Mesendoderm (in vitro differentiated cells): ENCODE data around the gene CERS6.

Experiments
- DNase-seq: peaks from one replicate; pipeline ENCODE4 v3.0.0; 2013
- H2AK5ac ChIP-seq: 2 replicates; pipeline ENCODE4 v1.6.1; 2013; ENCODE audit warnings: low read length, inconsistent platforms
- H2BK120ac ChIP-seq: 2 replicates; pipeline ENCODE4 v1.6.1; 2013; ENCODE audit warnings: low read depth, mild to moderate bottlenecking, low read length, moderate library complexity, mixed read lengths
- H2BK15ac ChIP-seq: replicated peaks from 2 replicates; pipeline ENCODE4 v1.6.1; 2013; ENCODE audit warnings: low read depth, mild to moderate bottlenecking, moderate library complexity
- H2BK5ac ChIP-seq: 2 replicates; pipeline ENCODE4 v1.6.1; 2013; ENCODE audit warnings: low read length, inconsistent platforms
- H3K18ac ChIP-seq: 2 replicates; pipeline ENCODE4 v1.6.1; 2013; ENCODE audit warnings: mild to moderate bottlenecking, low read length, mixed read lengths
- H3K23ac ChIP-seq: one replicate; pipeline ENCODE4 v1.6.1; 2013; ENCODE audit warnings: low read length
- H3K27ac ChIP-seq: 2 replicates; pipeline ENCODE4 v1.5.1; 2013; ENCODE audit warnings: low read depth, mild to moderate bottlenecking, inconsistent platforms, low read length, moderate library complexity
- H3K27me3 ChIP-seq: 2 replicates; pipeline ENCODE4 v1.6.1; 2013; ENCODE audit warnings: low read length, control low read depth, mild to moderate bottlenecking, inconsistent platforms; ENCODE audit not compliant: insufficient read depth, poor library complexity
- H3K36me3 ChIP-seq: 2 replicates; pipeline ENCODE4 v1.6.1; 2013; ENCODE audit warnings: low read length, inconsistent platforms; ENCODE audit not compliant: control insufficient read depth, insufficient read depth
- H3K4ac ChIP-seq: one replicate; pipeline ENCODE4 v1.6.1; 2013; ENCODE audit warnings: low read depth, mild to moderate bottlenecking, low read length, moderate library complexity
- H3K4me1 ChIP-seq: 2 replicates; pipeline ENCODE4 v1.6.1; 2013; ENCODE audit warnings: low read depth, low read length, inconsistent platforms; ENCODE audit not compliant: control insufficient read depth
- H3K4me2 ChIP-seq: 2 replicates; pipeline ENCODE4 v1.6.1; 2013; ENCODE audit warnings: low read length
- H3K4me3 ChIP-seq: 2 replicates; pipeline ENCODE4 v1.5.1; 2013; ENCODE audit warnings: mild to moderate bottlenecking, low read length
- H3K56ac ChIP-seq: one replicate; pipeline ENCODE4 v1.6.1; 2013; ENCODE audit warnings: low read length
- H3K79me1 ChIP-seq: 2 replicates; pipeline ENCODE4 v1.6.1; 2013; ENCODE audit warnings: low read length, inconsistent platforms
- H3K79me2 ChIP-seq: 2 replicates; pipeline ENCODE4 v1.6.1; 2013; ENCODE audit warnings: mild to moderate bottlenecking, low read length; ENCODE audit not compliant: control insufficient read depth, insufficient read depth
- H3K9ac ChIP-seq: 2 replicates; pipeline ENCODE4 v1.6.1; 2013; ENCODE audit warnings: low read length, inconsistent platforms
- H4K5ac ChIP-seq: one replicate; pipeline ENCODE4 v1.6.1; 2013; ENCODE audit warnings: low read length
- H4K8ac ChIP-seq: one replicate; pipeline ENCODE4 v1.6.1; 2013; ENCODE audit warnings: low read depth, mild to moderate bottlenecking, control low read depth, low read length, moderate library complexity
- WGBS: extraction: QIAGEN DNeasy Blood & Tissue Kit; methylation state at CpG from one replicate; pipeline ENCODE4 v1.1.7; 2013; ENCODE audit warnings: low lambda C conversion rate, missing lambda C conversion rate; ENCODE audit not compliant: insufficient coverage; ENCODE audit errors: extremely low coverage; 5-methylcytosine and 5-hydroxymethylcytosine counted together

CERS6 gene

DNA sequence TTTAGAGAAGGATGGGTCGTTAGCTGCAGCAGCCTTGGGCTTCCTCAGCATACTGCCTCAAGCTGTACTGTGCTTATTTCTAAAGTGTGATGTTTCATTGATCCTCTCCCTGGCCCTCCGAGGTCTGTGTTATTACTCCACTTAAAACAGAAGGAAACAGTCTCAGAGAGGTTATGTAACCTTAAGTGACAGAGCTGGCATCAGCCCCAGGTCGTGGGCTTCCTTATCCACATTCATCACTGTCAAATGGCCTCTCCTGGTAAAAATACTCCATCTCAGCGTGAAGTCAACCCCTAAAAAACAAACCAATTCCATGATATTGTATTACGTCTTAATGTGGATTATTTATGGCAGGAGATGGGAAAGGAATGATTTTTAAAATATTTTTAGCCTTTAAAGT lies 193.0 kb downstream of the CERS6 start:
- no peak overlapping the region for H3K23ac ChIP-seq
- peak overlapping the region; percentile 61 for H3K18ac ChIP-seq
- no peak overlapping the region for H2BK15ac ChIP-seq
- H4K5ac ChIP-seq, result no peak overlapping the region
- no peak overlapping the region for H2AK5ac ChIP-seq
- H3K4me1 ChIP-seq, result peaks cover 4% of the 10 kb centered on the region
- H3K4me2 ChIP-seq, result no peak overlapping the region
- no peak overlapping the region for H2BK5ac ChIP-seq
- H3K79me2 ChIP-seq, result no peaks in the 10 kb centered on the region
- H3K27ac ChIP-seq, result no peak overlapping the region
- no peak overlapping the region for H2BK120ac ChIP-seq
- DNase-seq, result no peak
- H3K36me3 ChIP-seq, result no peaks in the 10 kb centered on the region
- H3K4ac ChIP-seq, result no peak overlapping the region
- H3K4me3 ChIP-seq, result no peak overlapping the region
- H3K56ac ChIP-seq, result no peak overlapping the region
- no peak overlapping the region for H4K8ac ChIP-seq
- peaks cover 4% of the 10 kb centered on the region for H3K79me1 ChIP-seq
- no peaks in the 10 kb centered on the region for H3K27me3 ChIP-seq
- no CpG with 5 or more reads among the region's 5 CpGs for WGBS
- no peak overlapping the region for H3K9ac ChIP-seq

DNA sequence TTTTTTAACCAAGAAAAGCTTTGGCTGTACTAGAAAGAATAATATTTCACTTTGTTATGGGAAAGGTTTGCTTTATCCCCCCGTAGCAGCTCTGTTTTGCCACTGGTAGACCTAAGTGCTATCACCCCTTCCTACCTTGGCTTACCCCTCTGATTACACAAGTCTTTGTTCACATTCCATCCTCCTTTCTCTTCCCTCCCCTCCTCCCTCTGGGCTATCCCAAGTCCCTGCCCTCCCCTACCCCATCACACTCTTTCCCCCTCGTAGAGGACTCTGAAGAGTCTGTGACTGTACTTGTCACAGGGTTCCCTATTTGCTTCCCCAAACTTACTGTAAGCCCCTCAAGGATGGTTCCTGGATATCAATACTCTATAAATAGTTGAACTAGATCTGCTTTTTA lies 193.5 kb downstream of the CERS6 start:
- H3K79me2 ChIP-seq, result no peaks in the 10 kb centered on the region
- H2BK5ac ChIP-seq, result no peak overlapping the region
- H4K5ac ChIP-seq, result no peak overlapping the region
- no peaks in the 10 kb centered on the region for H3K36me3 ChIP-seq
- no peak overlapping the region for H3K4me2 ChIP-seq
- H3K56ac ChIP-seq, result no peak overlapping the region
- no peak overlapping the region for H2AK5ac ChIP-seq
- H3K4me1 ChIP-seq, result peaks cover 4% of the 10 kb centered on the region
- no peak overlapping the region for H2BK120ac ChIP-seq
- no CpG with 5 or more reads among the region's 2 CpGs for WGBS
- no peak overlapping the region for H3K4me3 ChIP-seq
- no peak overlapping the region for H3K23ac ChIP-seq
- no peak overlapping the region for H3K4ac ChIP-seq
- no peak overlapping the region for H3K18ac ChIP-seq
- H2BK15ac ChIP-seq, result no peak overlapping the region
- no peaks in the 10 kb centered on the region for H3K27me3 ChIP-seq
- H4K8ac ChIP-seq, result peak overlapping the region; percentile 86
- no peak overlapping the region for H3K9ac ChIP-seq
- peak; percentile 63 for DNase-seq
- no peak overlapping the region for H3K27ac ChIP-seq
- peaks cover 2% of the 10 kb centered on the region for H3K79me1 ChIP-seq

DNA sequence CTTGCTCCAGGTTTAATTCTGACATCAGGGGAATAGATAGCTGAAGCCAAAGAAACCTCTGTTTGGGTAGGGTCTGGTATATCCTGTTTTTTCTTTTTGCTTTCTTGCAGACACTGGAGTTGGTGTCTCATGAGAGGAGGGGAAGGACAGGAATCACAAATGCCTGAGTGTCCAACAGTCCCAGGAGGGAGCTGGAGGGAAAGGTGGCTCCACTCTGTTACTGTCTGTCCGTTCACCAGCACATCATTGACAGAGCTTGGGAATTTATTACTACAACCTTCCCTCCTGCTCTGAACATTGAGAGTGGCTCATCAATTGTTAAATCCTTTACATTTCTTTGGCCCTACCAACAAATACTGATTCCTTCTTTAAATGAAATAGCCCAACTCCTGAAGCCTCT lies 194.1 kb downstream of the CERS6 start:
- Histone ChIP-seq H3K9ac (no peak overlapping the region), H3K4me3 (no peak overlapping the region), H3K23ac (no peak overlapping the region), H4K5ac (no peak overlapping the region), H3K18ac (no peak overlapping the region), H3K27ac (no peak overlapping the region), H2BK120ac (no peak overlapping the region), H2BK5ac (no peak overlapping the region), H3K4me1 (peaks cover 4% of the 10 kb centered on the region), H4K8ac (no peak overlapping the region), H3K36me3 (no peaks in the 10 kb centered on the region), H3K4ac (no peak overlapping the region), H3K79me2 (no peaks in the 10 kb centered on the region), H3K4me2 (no peak overlapping the region), H3K56ac (peak overlapping the region; percentile 38), H3K79me1 (peaks cover 2% of the 10 kb centered on the region), H2AK5ac (no peak overlapping the region), H2BK15ac (no peak overlapping the region), H3K27me3 (no peaks in the 10 kb centered on the region)
- no peak for DNase-seq
- no CpG with 5 or more reads among the region's 1 CpG for WGBS

DNA sequence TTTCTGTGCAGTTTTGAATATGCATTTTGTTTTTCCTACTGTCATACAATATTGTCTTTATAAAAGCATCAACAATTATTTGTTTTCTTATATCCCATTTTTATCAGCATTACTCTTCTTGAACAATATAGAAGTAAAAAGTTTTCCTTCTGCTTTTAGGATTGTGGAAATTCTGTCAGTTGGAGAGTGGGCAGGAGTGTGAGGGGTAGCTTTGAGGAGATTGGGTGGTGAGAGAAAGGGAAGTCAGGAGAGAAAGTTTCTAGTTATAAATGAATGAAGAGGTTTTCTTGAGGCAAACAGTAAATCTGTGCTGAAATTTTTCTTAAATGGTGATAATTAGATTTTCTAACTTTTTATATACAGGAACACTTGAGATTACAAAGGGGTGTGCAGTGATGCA lies 194.7 kb downstream of the CERS6 start:
- no peak overlapping the region for H4K5ac ChIP-seq
- peaks cover 2% of the 10 kb centered on the region for H3K79me1 ChIP-seq
- H2AK5ac ChIP-seq, result no peak overlapping the region
- no peak overlapping the region for H3K4ac ChIP-seq
- no peak overlapping the region for H2BK15ac ChIP-seq
- no peak for DNase-seq
- no peak overlapping the region for H2BK5ac ChIP-seq
- no peak overlapping the region for H2BK120ac ChIP-seq
- H3K36me3 ChIP-seq, result no peaks in the 10 kb centered on the region
- peaks cover 4% of the 10 kb centered on the region for H3K4me1 ChIP-seq
- H3K23ac ChIP-seq, result no peak overlapping the region
- no peak overlapping the region for H3K27ac ChIP-seq
- H3K9ac ChIP-seq, result no peak overlapping the region
- no peak overlapping the region for H3K4me3 ChIP-seq
- H3K18ac ChIP-seq, result no peak overlapping the region
- no peaks in the 10 kb centered on the region for H3K27me3 ChIP-seq
- no peak overlapping the region for H3K4me2 ChIP-seq
- H3K79me2 ChIP-seq, result no peaks in the 10 kb centered on the region
- H4K8ac ChIP-seq, result no peak overlapping the region
- no peak overlapping the region for H3K56ac ChIP-seq

DNA sequence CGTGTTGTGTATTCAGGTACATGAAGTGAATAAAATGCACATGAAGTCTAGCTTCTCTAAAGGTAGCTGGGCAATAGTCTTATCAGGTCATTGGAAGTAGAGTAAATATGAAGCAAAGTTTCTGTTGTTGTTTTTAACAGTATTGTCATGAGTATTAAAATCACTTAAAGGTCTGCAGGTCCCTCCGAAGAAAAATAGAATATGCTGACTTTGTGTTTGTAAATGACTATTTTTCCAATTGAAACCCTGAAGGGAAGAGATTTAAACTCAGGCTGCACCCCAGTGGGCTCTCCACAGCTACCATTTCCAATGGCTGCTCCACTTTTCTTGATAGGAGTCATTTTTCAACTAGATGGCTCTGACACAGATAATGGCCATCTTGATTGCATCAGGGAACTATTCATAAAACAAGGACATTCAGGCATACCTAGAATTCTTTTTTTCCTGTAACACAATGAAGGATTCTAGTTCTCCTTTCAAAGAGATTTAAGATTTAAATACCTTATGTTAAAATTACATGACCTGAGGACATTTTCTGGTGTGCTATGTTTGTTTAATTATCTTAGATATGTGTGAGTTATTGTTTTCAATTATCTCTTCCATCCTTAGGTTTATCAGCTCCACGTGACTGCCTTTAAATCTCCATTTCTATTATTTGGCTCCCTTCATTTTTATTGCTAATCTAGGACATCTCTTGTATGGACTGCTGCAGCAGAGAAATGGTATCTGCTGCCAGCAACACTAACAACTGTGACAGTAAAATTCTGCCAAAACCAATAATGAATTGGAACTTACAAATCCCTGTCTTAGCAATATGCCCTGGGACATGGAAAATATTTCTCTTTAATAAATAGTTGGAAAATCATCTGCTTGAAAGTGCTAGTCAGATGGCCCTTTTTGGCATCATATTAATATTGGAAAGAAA lies 197.2 kb downstream of the CERS6 start:
- Histone ChIP-seq H3K36me3 (no peaks in the 10 kb centered on the region), H3K79me1 (no peaks in the 10 kb centered on the region), H3K4me3 (no peak overlapping the region), H3K9ac (no peak overlapping the region), H3K56ac (no peak overlapping the region), H4K5ac (no peak overlapping the region), H2BK15ac (no peak overlapping the region), H3K18ac (no peak overlapping the region), H3K4me2 (no peak overlapping the region), H3K27ac (no peak overlapping the region), H3K79me2 (no peaks in the 10 kb centered on the region), H3K23ac (no peak overlapping the region), H2BK5ac (no peak overlapping the region), H2AK5ac (no peak overlapping the region), H3K4me1 (peaks cover 4% of the 10 kb centered on the region), H2BK120ac (no peak overlapping the region), H3K4ac (peak overlapping the region; percentile 36), H3K27me3 (no peaks in the 10 kb centered on the region), H4K8ac (no peak overlapping the region)
- WGBS, result no CpG with 5 or more reads among the region's 3 CpGs
- DNase-seq, result peak; percentile 62

DNA sequence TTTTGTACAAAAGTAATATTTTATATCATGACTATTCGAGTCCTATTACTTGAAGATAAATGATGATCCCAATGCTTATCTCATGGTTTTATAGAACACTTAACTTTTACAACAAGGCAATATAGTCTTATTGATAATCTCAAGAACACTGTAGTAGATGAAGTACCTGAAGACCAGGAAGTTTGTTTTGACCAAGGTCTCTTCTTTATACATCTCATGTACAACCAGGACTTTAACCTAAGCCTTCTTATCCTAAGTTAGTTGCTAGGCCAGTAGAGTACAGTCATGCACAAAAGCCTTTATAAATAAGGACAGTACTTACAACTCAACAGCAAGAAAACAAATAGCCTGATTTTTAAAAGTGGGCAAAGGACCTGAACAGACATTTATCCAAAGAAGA lies 198.6 kb downstream of the CERS6 start:
- Histone ChIP-seq H2BK15ac (no peak overlapping the region), H3K23ac (no peak overlapping the region), H3K79me1 (no peaks in the 10 kb centered on the region), H4K5ac (no peak overlapping the region), H3K56ac (no peak overlapping the region), H3K36me3 (no peaks in the 10 kb centered on the region), H2BK5ac (no peak overlapping the region), H3K4me3 (no peak overlapping the region), H3K79me2 (no peaks in the 10 kb centered on the region), H2AK5ac (no peak overlapping the region), H2BK120ac (no peak overlapping the region), H3K4ac (no peak overlapping the region), H4K8ac (no peak overlapping the region), H3K4me2 (no peak overlapping the region), H3K4me1 (peaks cover 4% of the 10 kb centered on the region), H3K18ac (no peak overlapping the region), H3K9ac (no peak overlapping the region), H3K27me3 (no peaks in the 10 kb centered on the region), H3K27ac (no peak overlapping the region)
- DNase-seq, result no peak
- no CpG with 5 or more reads among the region's 1 CpG for WGBS
